HG03354 (cell line): ENCODE results near the gene TMEM131L.

Source experiments
- ATAC-seq: cut with Tn5 transposase; IDR thresholded peaks from one replicate; pipeline ENCODE4 v1.9.1; 2021; ENCODE audit warnings: mild to moderate bottlenecking; ENCODE audit not compliant: unreplicated experiment, poor library complexity, severe bottlenecking

TMEM131L gene

GRCh38 chr4:153637201-153637600 lies 171.0 kb downstream of the TMEM131L start:
- no peak for ATAC-seq

- ATAC-seq: no peak
These were observed 171.9 kb downstream of the TMEM131L start for GRCh38 chr4:153638011-153638410.

GRCh38 chr4:153638999-153639398 lies 172.8 kb downstream of the TMEM131L start:
- ATAC-seq: no peak

- no peak for ATAC-seq
These were observed 174.0 kb downstream of the TMEM131L start for GRCh38 chr4:153639833-153640802.

GRCh38 chr4:153641532-153641931 lies 175.4 kb downstream of the TMEM131L start:
- no peak for ATAC-seq

GRCh38 chr4:153643406-153644383 lies 177.5 kb downstream of the TMEM131L start:
- peak; percentile 94 for ATAC-seq

- ATAC-seq: no peak
These were observed 179.0 kb downstream of the TMEM131L start for GRCh38 chr4:153645183-153645582.

GRCh38 chr4:153646261-153646660 lies 180.1 kb downstream of the TMEM131L start:
- ATAC-seq: no peak

GRCh38 chr4:153646978-153647377 lies 180.8 kb downstream of the TMEM131L start:
- ATAC-seq: no peak

GRCh38 chr4:153647975-153648374 lies 181.8 kb downstream of the TMEM131L start:
- ATAC-seq: no peak

- ATAC-seq: no peak
These were observed 183.4 kb downstream of the TMEM131L start for GRCh38 chr4:153649572-153649991.

GRCh38 chr4:153651116-153651515 lies 185.0 kb downstream of the TMEM131L start:
- ATAC-seq: no peak

GRCh38 chr4:153651587-153651986 lies 185.4 kb downstream of the TMEM131L start:
- ATAC-seq: peak; percentile 53

- ATAC-seq: no peak
These were observed 186.1 kb downstream of the TMEM131L start for GRCh38 chr4:153652051-153652784.

- no peak for ATAC-seq
These were observed 188.9 kb downstream of the TMEM131L start for GRCh38 chr4:153655002-153655541.

- ATAC-seq: no peak
These were observed 189.8 kb downstream of the TMEM131L start for GRCh38 chr4:153655928-153656327.

- ATAC-seq: no peak
These were observed 195.2 kb downstream of the TMEM131L start for GRCh38 chr4:153661215-153661822.

GRCh38 chr4:153661908-153662307 lies 195.7 kb downstream of the TMEM131L start:
- no peak for ATAC-seq

GRCh38 chr4:153663667-153664066 lies 197.5 kb downstream of the TMEM131L start:
- ATAC-seq: no peak
